T-helper 9 cell (primary cell): ENCODE measurements around the gene RPL28.

Source experiments
- DNase-seq: peaks from one replicate; pipeline ENCODE4 v3.0.0-alpha.2; 2020
- total RNA-seq, 2 donors: gene quantifications; one replicate each; lab custom pipeline; 2026; lab: John Stamatoyannopoulos, UW

The RPL28 gene
- 345 to 387 reads per million in 2 donors for total RNA-seq

DNA sequence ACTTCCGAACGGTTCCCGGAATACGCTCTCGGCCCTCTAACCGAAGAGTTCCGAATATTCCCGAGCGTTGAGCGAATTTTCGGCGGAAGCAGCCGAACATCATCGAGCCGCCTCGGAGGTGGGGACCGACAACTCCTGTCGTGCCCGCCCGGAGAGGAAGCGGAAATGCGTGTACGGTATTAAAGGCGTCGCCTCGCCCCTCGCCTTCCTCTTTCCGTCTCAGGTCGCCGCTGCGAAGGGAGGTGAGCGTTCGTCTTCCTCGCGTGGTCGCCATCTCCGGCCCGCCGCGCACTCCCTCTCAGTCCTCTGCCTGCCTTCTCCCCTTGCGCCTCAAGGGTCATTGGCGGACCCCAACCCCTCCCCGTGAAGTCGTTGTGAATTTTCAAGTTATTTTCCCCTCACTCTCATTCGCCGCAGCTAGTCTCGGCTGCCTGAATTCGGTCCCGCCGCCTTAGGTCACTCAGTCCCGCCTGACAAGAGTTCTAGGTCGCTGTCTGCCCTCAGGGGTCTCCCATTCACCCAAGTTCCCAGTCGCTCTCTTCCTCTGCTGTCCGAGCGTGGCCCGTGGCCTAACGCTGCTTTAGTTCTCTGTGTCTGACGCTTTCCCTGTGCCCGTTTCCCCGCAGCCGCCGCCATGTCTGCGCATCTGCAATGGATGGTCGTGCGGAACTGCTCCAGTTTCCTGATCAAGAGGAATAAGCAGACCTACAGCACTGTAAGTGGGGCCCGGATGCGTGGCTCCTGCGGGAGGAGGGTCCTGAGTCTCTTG, at the start of gene RPL28:
RPL28 (plus strand) TSS at position 209 of the 769 bp plus-strand sequence; CDS start at position 635, 426 bp downstream.
- DNase-seq, result peak; percentile 97

DNA sequence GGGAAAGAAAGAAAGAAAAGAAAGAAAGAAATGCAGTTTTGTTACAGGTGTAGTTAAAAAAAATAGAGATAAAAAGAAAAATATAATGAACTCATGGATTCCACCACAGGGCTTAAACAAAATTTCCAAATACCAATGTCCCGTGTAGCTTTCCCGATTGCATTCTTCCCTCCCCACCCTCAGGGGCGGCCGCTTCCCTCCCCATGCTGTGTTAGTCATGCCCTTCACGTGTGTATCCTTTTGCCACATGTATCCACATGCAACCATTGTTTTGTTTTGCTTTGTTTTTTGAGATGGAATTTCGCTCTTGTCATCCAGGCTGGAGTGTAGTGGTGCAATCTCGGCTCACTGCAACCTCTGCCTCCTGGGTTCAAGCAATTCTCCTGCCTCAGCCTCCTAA, 49.6 kb upstream of the RPL28 start:
- DNase-seq, result no peak

DNA sequence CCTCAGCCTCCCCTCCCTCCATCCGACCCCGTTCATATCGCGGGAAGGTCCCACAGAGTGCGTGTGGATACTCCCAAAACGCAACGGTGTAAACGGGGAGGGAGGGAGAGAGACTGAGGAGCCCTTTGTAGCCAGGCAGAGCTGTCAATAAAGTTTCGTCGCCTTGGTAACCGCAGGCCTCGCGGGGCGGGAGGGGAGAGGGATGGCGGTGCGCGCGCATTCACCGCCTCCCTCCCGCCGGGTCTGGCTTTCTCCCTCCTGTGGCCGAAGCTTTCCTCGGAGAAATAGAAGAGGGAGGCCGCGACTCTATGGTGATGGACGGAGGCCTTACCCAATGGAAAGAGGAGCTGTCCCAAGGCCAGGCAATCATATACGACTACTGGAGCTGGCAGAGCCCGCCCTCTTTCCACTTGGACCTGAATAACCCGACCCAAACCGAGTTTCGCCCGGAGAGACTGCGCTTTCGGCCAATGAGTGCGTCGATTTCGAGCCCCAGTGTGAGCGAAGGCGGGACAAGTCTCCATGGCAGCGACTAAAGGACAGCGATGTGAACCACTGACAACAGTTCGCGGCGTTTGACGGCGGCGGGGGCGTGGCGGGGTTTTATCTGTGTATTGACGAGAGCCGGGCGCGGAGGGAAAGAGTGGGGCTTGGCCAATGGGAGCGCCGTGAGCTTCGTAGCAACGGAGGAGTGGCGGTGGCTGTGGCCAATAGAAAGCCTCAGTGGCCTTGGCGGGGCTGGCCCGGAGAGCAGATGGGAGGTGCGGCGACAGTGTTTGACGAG, 46.4 kb upstream of the RPL28 start, which contains the start of gene KMT5C:
KMT5C (plus strand) TSS at position 772 of the 784 bp plus-strand sequence. CDS start 2,061 bp downstream, outside the sequence.
- DNase-seq, result peak; percentile 100

DNA sequence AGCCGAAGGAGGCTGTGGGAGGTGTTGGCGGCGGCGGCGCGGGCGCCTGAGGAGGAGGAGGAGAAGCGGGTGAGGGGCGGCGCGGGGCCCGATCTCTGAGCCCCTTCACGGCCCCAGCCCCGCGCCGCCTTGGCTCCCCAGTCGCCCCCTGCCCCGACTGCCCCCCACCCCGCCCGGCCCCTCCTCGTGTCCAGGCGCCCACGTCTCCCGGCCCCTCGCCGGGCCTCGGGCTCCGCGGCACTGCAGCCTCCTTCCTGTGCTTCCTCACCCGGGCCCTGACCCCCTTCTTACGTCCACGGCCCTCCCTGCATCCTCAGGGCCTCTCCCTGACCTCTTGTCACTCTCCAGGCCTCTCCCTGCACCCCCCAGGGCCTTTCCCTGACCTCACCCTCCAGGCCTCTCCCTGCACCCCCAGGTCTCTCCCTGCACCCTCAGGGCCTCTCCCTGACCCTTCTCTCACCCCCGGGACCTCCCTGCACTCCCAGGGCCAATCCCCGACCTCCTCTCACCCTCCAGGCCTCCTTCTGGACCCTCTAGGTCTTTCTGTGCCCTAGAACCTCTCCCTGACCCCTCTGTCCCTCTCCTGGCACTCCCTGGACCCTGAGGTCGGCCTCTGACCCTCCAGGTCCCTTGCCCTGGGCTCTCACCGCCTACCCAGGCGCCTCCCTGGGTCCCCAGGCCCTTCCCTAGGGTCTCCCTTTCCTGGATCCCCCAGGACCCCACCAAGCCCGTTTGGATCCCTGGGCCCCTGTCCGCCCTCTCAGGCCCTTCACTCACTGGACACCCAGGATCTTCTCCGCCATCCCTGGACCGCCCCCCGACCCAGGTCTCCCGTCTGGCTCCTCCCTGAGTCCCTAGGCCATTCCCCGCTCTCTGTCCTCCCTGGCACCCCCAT, 45.6 kb upstream of the RPL28 start:
- DNase-seq, result peak; percentile 28

DNA sequence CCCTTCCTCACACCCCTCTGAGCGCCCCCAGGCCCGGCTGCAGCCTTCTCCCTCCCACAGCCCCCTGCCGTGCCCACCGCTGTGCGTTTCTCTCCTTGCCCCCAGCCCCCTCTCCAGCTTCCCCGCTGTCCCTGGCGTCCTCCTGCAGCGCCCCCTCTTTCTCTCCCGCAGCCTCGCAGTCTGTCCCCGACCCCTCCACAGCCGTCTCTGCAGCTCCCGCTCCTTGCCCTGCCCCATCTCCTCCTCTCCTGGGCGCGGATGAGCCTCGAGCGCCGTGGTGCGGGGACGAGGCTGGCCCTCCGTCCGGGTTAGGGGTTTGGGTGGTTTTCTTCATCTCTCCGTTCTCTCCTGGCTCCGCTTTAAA, 45.0 kb upstream of the RPL28 start:
- no peak for DNase-seq

DNA sequence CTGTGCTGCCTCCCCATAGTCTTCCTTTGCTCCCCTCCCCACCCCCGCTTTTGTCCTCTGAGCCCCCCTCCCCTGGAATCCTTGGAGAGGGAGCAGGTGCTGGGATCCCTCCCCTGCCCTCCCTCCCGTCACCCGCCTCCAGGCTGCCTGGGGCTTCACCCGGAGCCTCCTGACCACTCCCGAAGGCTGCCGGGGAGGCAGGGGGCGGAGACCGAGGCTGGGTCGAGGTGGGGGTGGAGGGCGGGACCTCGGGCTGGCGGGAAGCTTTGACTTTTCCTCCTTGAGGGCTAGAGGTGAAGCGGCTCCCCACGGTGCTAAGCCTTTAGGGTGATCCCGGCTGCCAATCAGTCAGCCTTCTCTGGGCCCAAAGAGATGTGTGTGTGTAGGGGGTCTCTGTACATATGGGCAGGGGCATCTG, 44.6 kb upstream of the RPL28 start:
- DNase-seq, result peak; percentile 25

DNA sequence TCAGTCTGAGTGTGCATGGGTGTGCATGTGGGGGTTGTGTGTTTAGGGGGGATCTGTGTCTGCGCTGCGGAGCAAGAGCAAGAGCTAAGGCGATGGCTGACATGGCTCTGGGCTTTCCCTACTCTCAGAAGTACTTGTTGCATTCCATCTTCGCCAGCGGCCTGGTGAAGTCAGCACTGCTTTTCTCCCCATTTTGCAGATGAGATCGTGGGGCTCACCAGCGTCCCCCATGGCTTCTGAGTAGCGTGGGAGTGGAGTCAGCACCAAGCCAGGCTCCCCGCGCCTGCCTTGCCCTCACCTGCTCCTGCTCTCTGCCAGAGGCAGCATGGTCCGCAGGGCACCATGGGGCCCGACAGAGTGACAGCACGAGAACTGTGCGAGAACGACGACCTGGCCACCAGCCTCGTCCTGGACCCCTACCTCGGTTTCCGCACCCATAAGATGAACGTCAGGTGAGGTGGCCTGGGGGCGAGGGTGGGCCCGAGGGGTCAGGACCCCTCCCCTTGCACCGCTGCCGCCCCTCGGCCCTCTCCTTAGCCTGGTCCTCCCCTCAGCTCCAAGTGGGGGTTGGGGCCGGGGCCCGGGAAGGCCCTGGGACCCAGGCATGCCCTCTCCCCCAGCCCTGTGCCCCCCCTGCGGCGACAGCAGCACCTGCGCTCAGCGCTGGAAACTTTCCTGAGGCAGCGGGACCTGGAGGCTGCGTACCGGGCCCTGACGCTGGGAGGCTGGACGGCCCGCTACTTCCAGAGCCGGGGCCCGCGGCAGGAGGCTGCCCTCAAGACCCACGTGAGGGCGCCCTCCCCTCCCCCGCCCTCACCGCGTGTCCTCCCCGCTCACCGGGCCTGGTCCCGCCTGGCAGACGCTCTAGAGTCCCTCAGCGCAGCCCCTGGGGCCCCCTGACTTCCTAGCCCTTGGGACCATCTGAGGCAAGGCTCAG, 43.9 kb upstream of the RPL28 start:
- no peak for DNase-seq

DNA sequence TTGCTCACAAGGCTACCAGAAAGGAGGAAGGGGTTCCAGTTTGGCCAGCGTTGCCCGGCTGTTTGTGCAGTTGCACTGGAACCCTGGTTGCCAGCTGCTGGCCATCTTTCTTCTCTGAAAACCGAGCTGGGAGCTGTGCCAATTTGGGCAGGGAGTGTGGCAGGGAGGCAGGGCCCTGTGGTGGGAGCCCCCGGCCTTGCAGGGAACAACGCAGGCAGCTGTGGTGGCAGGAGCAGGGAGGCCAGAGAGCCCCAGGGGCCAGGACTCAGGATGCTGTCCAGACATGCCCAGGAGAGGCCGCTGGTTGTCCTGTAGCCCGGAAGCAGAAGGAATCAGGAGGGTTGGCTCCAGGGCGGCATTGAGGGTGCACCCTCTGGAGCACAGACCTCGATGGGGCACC, 41.3 kb upstream of the RPL28 start:
- DNase-seq, result no peak

DNA sequence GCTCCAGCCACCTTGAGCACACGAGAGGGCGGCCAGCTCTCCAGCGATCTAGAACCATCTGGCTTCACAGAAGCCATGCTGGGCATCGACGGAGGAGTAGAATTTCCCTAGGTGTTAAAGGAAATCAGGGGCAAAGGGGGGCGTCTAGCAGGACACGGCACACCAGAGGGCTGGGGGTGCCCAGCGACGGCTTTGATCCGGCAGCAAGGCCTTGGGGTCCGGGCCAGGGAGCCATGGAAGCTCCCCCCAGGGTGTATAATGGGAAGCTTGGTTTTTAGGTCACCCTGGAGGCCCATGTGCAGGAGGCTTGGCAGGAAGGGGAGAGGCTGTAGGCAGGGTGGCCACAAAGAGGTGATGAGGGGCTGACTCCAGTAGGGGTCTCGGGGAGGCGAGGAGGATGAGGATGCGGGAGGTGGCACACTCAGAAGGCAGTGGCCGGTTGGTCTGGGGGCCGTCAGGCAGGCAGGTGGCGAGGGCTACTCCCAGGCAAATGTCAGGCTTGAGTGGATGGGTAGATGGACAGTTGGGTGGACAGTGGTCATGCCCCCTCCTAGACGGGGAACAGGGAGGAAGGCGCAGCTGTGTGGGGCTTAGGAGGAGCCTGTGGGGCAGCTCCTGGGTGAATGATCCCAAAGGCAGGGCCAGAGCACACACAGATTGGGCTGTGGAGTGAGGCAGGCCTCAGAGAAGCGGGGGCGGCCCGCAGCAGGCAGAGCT, 40.5 kb upstream of the RPL28 start:
- DNase-seq, result no peak

DNA sequence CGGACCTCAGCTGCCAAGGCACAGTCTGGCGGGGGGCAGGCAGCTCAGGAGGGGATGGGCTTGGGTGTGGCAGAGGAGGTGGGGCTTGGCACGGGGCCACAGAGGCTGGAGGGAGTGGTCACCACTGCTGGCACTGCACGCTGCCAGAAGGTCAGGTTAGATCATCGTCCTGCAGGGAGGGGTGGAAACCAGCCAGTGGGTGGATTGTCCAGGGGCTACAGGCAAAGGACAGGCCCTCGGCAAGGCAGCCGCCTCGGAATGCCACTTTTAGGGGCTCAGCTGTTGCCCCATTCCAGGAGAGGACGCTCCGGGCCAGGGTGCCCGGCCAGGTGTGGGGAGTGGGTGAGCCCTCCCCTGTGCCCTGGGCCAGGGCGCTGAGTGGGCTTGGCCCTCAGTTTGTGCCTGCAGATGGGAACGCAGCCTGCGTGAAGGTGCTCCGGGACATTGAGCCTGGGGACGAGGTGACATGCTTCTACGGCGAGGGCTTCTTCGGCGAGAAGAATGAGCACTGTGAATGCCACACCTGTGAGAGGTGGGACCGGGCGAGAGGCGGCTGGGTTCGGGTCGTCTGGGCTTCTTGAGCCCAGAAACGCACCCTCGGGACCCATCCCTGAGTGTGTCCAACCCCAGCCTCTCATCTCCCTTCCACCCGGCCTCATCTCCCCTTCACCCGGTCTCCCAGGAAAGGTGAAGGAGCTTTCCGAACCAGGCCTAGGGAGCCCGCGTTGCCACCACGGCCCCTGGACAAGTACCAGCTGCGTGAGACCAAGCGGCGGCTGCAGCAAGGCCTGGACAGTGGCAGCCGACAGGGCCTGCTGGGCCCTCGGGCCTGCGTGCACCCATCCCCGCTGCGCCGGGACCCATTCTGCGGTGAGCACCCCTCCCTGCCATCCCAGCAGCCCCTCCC, 39.7 kb upstream of the RPL28 start:
- DNase-seq, result no peak

DNA sequence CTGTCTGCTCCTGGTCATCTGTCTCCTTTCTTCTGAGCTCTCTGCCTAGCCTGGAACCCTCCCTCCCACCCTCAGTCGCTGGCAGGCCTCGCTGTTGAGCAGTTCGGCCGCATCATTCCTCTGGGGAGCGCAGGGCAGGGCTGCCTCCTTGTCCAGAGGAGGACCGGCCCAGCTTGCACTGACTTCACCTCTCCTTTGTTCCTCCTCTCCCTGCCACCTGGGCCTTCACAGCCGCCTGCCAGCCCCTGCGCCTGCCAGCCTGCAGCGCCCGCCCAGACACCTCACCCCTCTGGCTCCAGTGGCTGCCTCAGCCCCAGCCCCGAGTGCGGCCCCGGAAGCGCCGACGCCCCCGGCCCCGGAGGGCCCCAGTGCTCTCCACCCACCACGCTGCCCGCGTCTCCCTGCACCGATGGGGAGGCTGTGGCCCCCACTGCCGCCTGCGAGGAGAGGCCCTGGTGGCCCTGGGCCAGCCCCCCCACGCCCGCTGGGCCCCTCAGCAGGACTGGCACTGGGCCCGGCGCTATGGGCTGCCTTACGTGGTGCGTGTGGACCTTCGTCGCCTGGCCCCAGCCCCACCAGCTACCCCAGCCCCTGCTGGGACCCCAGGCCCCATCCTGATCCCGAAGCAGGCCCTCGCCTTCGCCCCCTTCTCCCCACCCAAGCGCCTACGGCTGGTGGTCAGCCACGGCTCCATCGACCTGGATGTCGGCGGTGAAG, 38.8 kb upstream of the RPL28 start:
- DNase-seq, result no peak

DNA sequence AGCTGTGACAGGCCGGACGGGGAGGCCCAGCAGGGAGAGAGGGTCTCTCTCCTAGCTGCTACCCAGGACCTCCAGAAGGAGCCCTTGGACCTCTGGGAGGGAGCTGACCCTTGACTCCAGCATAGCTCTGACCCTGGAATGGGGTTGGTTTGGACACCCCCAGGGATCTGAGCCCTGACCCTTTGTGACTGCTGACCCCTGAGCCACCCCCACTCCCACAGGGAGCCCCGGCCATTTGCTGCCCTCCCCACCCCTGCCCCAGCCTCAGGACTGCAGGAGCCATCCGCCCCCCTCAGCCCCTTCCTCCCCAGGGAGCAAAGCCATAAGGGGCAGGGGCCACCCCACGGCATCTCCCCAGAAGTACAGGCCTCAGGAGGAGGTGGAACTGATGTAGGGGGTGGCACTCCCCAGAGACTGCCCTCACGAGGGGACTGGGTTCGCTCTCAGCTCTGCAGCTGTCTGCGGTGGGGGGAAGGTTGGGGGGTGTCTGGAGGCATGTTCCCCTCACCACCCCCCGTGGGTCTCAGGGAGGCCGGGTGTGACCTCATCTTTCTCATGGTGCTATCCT, 38.2 kb upstream of the RPL28 start:
- no peak for DNase-seq

DNA sequence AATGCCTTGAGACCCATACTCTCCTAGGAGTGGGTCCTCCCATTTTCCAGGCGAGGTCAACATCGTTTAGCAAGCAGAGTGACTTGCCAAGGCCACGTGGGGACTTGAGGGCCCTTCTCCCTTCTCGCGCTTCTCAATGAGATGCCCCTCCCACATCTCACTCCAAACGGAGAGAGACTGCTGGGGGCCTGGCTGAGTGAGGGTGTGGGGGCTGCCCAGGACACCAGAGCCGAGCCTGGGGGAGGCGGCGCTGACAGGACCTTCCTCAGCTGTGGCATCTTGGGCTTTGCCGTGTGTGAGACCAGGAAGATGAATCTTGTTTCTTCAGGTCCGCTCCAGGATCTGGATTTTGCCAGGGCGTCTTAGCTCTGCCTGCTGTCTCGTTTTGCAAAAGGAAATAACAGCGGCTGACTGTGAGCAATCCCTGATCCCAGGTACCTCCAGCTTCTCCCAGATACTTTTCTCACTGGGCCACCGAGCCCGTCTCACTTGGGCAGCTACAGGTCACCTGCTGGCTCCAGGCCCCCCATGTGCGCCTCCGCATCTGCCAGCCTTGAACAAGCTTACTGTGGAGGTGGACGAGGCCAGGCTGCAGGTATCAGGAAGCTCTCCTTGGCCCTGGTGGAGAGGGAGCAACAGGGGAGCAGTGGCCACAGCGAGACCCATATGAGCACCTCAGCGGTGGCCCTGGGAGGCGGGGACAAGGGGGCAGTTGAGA, 37.3 kb upstream of the RPL28 start:
- DNase-seq, result no peak

DNA sequence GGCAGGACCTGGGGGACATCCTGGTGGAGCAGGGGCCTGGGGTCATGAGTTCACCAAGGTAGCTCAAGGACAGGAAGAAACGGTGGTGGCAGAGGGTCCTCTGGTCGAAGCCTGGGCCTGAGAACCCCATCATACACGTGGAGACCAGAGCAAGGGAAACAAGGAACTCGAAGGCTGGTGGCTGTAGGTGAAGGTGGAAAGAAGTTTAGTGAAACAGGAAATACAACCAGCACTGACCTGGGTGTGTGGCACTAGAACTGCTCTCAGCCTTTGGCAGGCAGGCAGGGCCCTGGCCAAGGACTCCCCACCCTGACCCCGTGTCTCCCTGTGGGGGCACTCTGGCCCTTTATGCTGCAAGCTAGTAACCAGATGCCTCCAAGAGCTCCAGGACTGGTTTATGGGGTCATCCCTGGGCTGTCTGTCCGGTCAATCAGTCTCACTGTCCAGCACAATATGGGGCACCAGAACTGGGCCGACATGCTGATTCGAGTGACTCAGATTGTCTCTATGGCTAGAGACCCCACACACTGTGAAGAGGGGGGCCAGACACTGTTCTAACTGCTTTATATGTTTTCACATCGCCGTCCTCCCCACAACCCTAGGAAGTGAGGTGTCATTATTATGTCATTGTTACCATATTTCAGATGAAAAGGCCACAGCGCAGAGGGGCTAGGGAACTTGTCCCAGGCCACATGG, 35.0 kb upstream of the RPL28 start:
- no peak for DNase-seq

DNA sequence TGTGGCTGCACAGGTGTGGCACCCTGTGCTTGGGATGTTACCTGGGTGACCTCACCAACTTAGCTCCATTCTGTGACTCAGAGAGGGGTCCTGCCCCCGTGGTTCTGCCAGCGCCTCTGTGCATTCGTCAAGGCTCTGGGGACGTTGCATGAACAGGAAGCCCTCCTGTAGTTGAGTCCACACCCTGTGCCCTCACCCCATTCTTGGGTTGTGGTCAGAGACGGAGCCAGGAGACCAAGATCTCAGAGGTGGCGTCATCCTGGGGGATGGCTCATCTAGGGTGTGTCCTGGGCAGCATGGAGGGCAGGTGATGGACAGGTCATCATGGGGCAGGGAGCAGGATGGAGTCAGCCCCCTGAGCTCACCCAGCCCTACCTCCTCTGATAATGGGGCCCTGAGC, 33.7 kb upstream of the RPL28 start:
- DNase-seq, result no peak

DNA sequence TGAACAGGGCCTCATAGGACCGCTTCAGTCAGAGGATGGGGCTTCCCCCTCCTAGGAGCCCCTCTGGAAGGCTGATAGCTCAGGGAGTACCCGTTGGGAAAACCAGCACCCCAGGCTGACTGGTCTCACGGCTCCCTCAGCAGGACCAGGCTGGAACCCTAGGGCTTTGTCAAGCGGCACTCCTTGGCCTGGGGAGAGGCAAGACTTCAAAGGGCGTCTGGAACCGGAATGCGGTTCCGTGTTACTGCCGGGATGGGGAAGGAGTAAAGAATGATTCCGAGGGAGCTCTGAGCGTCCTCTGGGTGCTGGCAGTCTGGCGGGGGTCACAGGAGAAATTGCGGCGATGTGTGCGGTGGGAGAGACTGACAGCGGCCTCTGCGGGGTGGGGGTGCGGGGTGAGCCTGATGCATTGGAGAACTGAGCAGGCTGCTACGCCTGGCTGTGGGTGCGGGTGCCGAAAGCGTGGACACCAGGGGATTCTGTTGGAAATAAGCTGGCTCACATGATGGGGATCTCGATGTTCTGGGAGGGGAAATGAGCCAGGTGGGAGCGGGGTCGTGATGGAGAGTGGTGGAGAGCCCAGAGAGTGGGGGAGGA, 33.1 kb upstream of the RPL28 start:
- no peak for DNase-seq

DNA sequence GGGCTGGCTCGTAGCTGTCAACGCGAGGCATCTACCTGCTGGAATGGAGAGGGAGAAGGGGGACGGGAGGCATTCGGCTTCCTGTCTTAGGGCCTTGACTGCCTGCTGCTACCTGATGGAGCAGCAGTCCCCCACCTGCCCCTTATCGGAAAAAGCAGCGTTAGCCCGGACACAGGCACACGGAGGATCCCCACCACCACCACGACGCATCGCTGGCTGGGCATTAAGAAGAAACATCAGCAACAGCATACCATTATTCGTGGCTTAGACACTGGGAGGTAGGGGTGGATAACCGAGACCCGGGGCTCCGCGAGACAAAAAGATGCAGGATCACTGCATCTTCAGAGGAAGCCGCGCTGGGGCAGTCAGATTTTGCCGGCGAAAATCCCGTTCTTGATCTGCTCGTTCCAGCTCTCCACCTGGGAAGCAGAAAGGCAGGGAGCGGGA, 32.4 kb upstream of the RPL28 start:
- no peak for DNase-seq
